ENCODE measurements around the gene CCL14.
"Not testable (repeated sequence)": the region's sequence is repeated elsewhere in the genome, so short reads cannot be mapped to it uniquely, and the experiment has no call there.

The CCL14 gene

GRCh38 chr17:35986643-35987042, at the start of gene CCL14:
CCL14 (minus strand) TSS chr17:35986729; CDS start chr17:35986649, 80 bp downstream.
- no peak for DNase-seq

GRCh38 chr17:36036235-36036634, 49.7 kb upstream of the CCL14 start:
- DNase-seq, result no peak

- DNase-seq, result no peak
These were observed 47.6 kb upstream of the CCL14 start for GRCh38 chr17:36034127-36034526.

GRCh38 chr17:36030956-36031355, 44.4 kb upstream of the CCL14 start:
- no peak for DNase-seq

GRCh38 chr17:36027761-36028160, 41.2 kb upstream of the CCL14 start:
- no peak for DNase-seq

- DNase-seq, result no peak
These were observed 37.8 kb upstream of the CCL14 start for GRCh38 chr17:36024106-36024869.

GRCh38 chr17:36019423-36019822, 32.9 kb upstream of the CCL14 start:
- no peak for DNase-seq

- no peak for DNase-seq
These were observed 31.3 kb upstream of the CCL14 start, which contains the start of gene CCL23 for GRCh38 chr17:36017799-36018198. CCL23 (minus strand) TSS chr17:36017972; CDS start chr17:36017897, 75 bp downstream.

- no peak for DNase-seq
These were observed 30.0 kb upstream of the CCL14 start for GRCh38 chr17:36016555-36016954.

GRCh38 chr17:36015895-36016294, 29.4 kb upstream of the CCL14 start:
- DNase-seq, result not testable (repeated sequence)

- no peak for DNase-seq
These were observed 28.4 kb upstream of the CCL14 start for GRCh38 chr17:36014946-36015345.

GRCh38 chr17:36011201-36011600, 24.7 kb upstream of the CCL14 start:
- no peak for DNase-seq

GRCh38 chr17:36008998-36009665, 22.6 kb upstream of the CCL14 start:
- no peak for DNase-seq

- DNase-seq, result no peak
These were observed 18.1 kb upstream of the CCL14 start for GRCh38 chr17:36004594-36005108.

- no peak for DNase-seq
These were observed 16.1 kb upstream of the CCL14 start for GRCh38 chr17:36002631-36003030.

GRCh38 chr17:36001862-36002603, 15.5 kb upstream of the CCL14 start:
- DNase-seq, result no peak

- no peak for DNase-seq
These were observed 14.7 kb upstream of the CCL14 start, which contains the start of gene CCL15 for GRCh38 chr17:36001110-36001771. CCL15 (minus strand) TSS chr17:36001553; CDS start chr17:36001492, 61 bp downstream.

GRCh38 chr17:36000732-36001109, 14.2 kb upstream of the CCL14 start:
- no peak for DNase-seq

- DNase-seq, result no peak
These were observed 12.2 kb upstream of the CCL14 start for GRCh38 chr17:35998756-35999155.

GRCh38 chr17:35998018-35998545, 11.6 kb upstream of the CCL14 start:
- no peak for DNase-seq

- DNase-seq, result not testable (repeated sequence)
These were observed 8.8 kb upstream of the CCL14 start for GRCh38 chr17:35995346-35995745.

- no peak for DNase-seq
These were observed 4.5 kb upstream of the CCL14 start for GRCh38 chr17:35991075-35991474.
